Measurements from ENCODE around the gene CARD11. TPM values are rescaled to one million over a fixed set of nuclear protein-coding genes. Genes with fewer than 3 reads are reported as not detected.
A peak's percentile ranks its signal among the peaks of the same experiment; 100 is the strongest.

CARD11 gene
- 0.80 TPM for total RNA-seq

- peak; percentile 34 for ATAC-seq
Observed at GRCh38 chr7:3043544-3044371, at the start of gene CARD11. Gene CARD11 (minus strand): TSS chr7:3043867. CDS start chr7:2958506, 85,361 bp downstream.

GRCh38 chr7:3092468-3092867 is 48.8 kb upstream of the CARD11 start:
- peak; percentile 41 for ATAC-seq

GRCh38 chr7:3091631-3092030 is 48.0 kb upstream of the CARD11 start:
- no peak for ATAC-seq

GRCh38 chr7:3089493-3089892 is 45.8 kb upstream of the CARD11 start:
- ATAC-seq: no peak

GRCh38 chr7:3087243-3087755 is 43.6 kb upstream of the CARD11 start:
- ATAC-seq: no peak

GRCh38 chr7:3083350-3083749 is 39.7 kb upstream of the CARD11 start:
- no peak for ATAC-seq

GRCh38 chr7:3082831-3083230 is 39.2 kb upstream of the CARD11 start:
- ATAC-seq: no peak

- ATAC-seq: no peak
Observed at GRCh38 chr7:3082386-3082785, 38.7 kb upstream of the CARD11 start.

- ATAC-seq: no peak
Observed at GRCh38 chr7:3080106-3080505, 36.4 kb upstream of the CARD11 start.

- ATAC-seq: no peak
Observed at GRCh38 chr7:3078514-3078913, 34.8 kb upstream of the CARD11 start.

- ATAC-seq: no peak
Observed at GRCh38 chr7:3076700-3077099, 33.0 kb upstream of the CARD11 start.

- no peak for ATAC-seq
Observed at GRCh38 chr7:3076163-3076562, 32.5 kb upstream of the CARD11 start.

- no peak for ATAC-seq
Observed at GRCh38 chr7:3075441-3075840, 31.8 kb upstream of the CARD11 start.

GRCh38 chr7:3074459-3074821 is 30.8 kb upstream of the CARD11 start:
- ATAC-seq: no peak

- ATAC-seq: no peak
Observed at GRCh38 chr7:3073763-3074458, 30.2 kb upstream of the CARD11 start.

- no peak for ATAC-seq
Observed at GRCh38 chr7:3070908-3071307, 27.2 kb upstream of the CARD11 start.

GRCh38 chr7:3069771-3070449 is 26.2 kb upstream of the CARD11 start:
- ATAC-seq: no peak

GRCh38 chr7:3068530-3068929 is 24.9 kb upstream of the CARD11 start:
- no peak for ATAC-seq

GRCh38 chr7:3067606-3068380 is 24.1 kb upstream of the CARD11 start:
- no peak for ATAC-seq

GRCh38 chr7:3067193-3067592 is 23.5 kb upstream of the CARD11 start:
- ATAC-seq: no peak

- ATAC-seq: no peak
Observed at GRCh38 chr7:3066506-3066905, 22.8 kb upstream of the CARD11 start.

GRCh38 chr7:3065724-3066143 is 22.1 kb upstream of the CARD11 start:
- no peak for ATAC-seq

GRCh38 chr7:3064067-3064466 is 20.4 kb upstream of the CARD11 start:
- ATAC-seq: no peak

Measured in esophagus mucosa (tissue), 1 donor.